Stimulated activated CD4-positive, alpha-beta T cell treated with anti-CD3 and anti-CD28 coated beads, TNF-alpha, amount 100 ng/mL, for 48 hours (primary cell): ENCODE data around the gene EHMT2.

ENCODE experiments used
- DNase-seq, 3 donors: peaks; one replicate each; pipeline ENCODE4 v3.0.0-alpha.2; 2020; ENCODE audit warnings: low read depth in 3 of 3

EHMT2 gene

GRCh38 chr6:31888276-31889258 is 8.9 kb downstream of the EHMT2 start:
- DNase-seq: peak in 1 of 3 donors; percentile 52

DNA sequence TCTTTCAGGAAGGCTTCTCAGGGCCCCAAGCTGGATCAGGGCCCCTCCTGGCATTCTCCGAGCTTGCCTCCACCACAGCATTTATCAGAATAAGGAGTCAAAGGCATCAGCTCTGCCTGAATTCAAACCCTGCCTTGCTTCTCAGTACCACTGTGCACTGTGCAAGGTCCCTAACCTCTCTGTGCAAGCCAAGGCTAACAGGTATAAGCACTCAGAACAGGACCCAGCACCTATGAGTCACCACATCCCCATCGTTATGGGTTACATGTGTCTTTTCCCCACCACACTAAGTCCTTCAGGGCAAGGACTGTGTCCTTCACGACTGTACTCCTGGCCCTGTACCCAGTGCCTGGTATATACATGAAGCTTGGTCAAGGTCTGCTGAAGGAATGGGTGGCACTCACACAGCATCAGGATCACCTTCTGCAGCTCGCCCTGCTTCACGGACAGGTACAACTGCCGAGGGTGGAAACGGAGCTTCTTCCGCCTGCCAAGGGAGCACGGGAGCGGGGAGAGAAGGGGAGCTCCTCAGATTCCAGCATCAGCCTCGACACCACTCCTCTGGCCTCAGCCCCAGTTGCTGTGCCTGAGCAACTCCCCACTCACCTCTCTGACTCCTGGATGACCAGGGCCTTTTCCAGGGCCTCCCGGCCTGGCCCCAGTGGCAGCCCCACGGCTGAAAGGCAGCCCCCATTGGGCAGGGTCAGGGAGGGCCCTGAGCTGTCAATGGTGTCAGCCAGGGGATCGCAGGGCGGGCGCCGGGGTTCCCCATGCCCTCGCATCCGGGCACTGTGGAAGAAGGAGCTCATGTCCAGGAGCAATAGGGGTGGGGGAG is 10.1 kb downstream of the EHMT2 start:
- no peak for DNase-seq

GRCh38 chr6:31886541-31886991 is 10.9 kb downstream of the EHMT2 start:
- no peak for DNase-seq

DNA sequence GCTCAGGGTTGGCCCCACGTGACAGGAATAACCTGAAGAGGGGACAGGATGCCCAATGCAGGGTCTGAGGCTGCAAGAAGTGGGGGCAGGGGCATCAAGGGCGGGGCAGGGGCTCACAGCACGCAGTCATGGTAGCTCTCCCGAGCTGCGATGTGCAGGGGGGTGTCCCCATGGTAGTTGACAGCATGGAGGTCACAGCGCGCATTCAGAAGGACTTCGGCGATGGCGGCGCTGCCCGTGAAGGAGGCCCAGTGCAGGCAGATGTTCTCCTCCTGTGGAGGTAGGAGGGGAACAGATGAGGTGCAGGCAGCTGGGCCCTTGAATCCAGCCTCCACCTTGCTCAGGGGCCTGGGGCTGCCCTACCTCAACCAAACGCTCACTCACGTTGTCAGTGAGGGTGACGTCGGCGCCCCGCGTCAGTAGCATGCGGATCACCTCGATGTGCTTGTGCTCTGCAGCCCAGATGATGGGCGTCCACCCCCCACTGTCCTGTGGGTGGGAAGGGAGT is 12.9 kb downstream of the EHMT2 start:
- DNase-seq: no peak

DNA sequence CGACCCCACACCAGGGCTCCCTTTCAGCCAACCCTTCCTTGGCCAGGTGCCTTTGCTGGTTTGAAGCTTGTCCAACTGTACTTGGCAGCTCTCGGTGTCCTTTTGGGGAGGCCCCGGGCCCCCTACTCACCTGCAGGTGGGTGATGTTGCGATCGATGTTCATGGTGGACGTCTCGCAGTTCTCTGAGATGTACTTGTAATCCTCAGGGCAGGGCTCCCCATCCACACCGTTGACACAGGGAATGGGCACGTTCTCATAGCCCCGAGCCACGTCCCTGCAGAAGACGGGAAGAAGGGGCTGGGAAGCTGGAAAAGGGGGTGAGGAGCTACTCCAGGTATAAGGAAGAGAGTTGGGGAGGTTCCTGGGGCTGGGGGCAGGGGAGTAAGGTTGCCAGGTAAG is 13.8 kb downstream of the EHMT2 start:
- DNase-seq: no peak

DNA sequence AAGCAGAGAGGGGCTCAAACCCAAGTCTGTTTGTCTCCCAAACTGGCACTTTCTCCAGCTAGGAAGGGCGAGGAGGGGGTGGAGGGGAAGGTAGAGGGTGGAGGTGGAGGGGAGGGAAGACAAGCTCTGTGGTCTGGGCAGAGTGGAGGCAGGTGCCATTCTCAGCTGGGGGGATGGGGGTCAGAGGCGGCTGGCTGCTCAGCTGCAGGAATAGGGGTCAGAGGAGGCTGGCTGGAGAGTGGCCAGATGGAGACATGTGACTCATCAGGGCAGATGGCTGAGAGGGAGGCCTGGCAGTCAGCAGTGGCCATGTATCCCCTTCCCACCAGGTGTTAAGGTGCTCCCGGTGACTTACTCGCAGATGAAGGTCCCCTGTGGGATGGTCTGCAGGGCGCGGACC is 15.2 kb downstream of the EHMT2 start:
- DNase-seq: no peak

DNA sequence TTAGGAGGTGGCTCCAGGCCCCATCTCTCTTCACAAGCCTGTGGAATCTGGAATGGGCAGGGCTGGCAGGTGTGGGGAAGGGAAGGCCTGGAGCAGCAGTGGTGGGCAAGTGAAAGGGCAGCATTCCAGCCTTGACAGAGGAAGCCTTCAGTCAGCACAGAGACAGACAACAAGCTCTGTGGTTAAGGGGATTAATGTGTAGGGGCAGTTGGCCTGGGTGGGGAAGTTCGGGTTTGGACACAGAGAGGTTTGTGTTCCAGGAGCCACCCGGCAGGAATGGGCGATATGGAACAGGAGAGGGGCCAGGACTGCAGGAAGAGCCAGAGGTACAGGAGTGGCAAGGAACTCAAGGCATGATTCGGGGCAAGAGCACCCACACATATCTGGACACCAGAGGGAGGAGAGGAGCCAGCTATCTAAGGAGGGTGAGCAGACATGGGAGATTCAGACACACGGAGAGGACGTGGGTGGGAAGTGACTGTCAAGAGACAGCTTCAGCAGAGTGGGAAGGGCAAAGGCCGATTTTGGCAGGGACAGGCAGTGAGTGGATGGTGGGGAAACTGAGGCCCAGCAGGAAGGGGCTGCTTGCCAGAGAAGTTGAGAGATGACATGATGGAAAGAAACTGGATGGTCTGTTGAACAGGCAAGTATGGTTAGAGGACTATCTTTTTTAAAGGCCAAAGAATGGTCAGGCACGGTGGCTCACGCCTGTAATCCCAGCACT is 16.2 kb downstream of the EHMT2 start:
- DNase-seq: no peak

DNA sequence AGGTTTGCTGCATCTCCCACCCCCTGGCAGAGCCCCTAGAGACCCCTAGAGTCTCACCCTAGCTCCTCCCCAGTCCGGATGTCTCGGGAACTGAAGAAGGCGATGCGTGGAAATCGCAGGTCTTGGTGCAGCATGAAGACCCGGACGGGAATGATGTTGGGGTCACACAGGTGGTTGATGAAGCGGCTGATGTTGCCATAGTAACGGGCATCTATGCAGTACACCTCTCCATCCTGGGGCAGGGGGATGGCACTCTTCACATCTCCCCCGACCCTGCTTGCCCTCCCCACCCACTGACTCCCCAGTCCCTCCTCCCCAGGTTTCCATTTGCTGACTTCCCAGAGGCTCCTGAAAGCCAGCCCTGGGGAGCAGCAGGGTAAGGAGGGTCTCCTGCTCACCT is 16.9 kb downstream of the EHMT2 start:
- no peak for DNase-seq

- no peak for DNase-seq
Measured at GRCh38 chr6:31879901-31880300, 17.6 kb downstream of the EHMT2 start.

- DNase-seq: no peak
Measured at GRCh38 chr6:31879143-31879542, 18.4 kb downstream of the EHMT2 start.

GRCh38 chr6:31878726-31879125 is 18.8 kb downstream of the EHMT2 start, which contains the start of gene SLC44A4:
TSS of gene SLC44A4 (minus strand) at chr6:31878997. CDS start at chr6:31878980, 17 bp downstream.
- no peak for DNase-seq

GRCh38 chr6:31878222-31878621 is 19.3 kb downstream of the EHMT2 start:
- no peak for DNase-seq

DNA sequence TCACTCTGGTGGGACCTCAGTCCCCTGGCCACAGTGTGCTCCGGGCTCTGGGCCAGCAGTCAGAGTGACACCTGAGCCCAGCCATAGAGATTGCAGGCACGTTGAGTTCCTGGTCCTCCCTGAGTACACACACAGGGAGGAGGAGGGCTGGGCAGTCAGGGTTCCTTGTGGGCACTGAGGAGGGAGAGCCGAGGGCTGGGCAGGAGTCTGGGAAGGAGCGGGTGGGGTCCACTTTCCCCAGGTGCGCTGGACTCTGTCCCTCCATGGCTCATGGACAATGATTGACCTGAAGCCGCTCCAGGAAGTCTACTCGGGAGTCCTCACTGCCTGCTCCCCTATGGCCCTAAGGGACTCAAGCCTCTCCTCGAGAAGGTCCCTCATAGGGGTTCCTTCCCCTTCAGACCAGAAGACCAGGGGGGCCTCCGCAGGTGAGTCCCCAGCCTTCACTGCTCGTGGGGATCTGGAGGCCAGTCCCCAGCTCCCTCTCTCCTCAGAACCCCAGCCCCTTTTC is 19.8 kb downstream of the EHMT2 start:
- no peak for DNase-seq

GRCh38 chr6:31877125-31877650 is 20.3 kb downstream of the EHMT2 start:
- no peak for DNase-seq

- no peak for DNase-seq
Measured at GRCh38 chr6:31876357-31876756, 21.1 kb downstream of the EHMT2 start.

DNA sequence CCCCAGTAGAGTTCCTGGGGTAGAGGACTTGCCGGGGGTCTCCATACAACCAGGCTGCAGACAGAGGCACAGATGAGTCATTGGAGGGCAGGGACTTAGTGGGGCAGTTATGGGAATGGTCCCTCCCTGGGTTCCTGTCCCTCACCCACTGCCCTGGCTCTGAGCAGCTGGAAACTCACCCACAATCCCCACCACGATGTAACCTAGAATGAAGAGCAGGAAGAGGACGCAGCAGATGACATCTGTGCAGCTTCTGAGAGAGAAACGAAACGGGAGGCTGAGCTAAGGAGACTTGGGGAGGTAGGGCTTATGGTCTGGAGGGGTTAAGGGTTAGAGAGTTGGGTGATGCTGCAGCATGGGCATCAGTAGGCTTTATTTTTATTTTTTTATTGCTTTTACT is 21.6 kb downstream of the EHMT2 start:
- DNase-seq: no peak

DNA sequence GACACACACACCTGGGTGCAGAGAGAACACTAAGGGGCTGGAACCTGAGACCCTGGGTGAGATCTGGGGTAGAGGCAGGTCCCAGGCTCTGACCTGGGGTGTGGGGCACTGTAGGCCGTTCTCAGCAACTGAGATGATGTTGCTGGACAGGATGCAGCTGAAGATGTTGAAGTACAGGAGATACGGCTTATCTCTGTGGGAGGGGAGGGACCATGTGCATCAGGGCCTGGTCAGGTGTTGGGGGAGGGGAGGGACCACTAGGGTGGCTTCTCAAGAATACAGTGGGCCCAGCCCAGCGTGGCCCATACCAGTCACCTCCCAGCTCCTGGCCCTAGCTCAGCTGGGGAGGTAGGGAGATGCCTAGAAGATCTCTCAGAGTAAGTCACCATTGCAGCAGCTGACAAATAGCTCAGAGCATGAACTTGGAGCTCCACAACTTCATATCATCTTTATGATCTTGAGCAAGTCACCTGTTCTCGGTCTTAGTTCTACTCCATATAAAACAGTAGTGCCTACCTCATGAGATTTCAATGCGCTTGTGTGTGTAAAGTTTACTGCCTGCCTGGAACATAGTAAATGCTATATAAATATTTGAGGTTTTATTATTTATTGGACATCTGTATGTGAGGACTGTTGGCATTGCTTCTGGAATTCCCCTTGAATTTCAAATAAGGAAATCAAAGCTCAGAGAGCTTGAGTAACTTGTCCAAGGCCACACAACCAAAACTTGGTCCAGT is 22.5 kb downstream of the EHMT2 start:
- DNase-seq: no peak

DNA sequence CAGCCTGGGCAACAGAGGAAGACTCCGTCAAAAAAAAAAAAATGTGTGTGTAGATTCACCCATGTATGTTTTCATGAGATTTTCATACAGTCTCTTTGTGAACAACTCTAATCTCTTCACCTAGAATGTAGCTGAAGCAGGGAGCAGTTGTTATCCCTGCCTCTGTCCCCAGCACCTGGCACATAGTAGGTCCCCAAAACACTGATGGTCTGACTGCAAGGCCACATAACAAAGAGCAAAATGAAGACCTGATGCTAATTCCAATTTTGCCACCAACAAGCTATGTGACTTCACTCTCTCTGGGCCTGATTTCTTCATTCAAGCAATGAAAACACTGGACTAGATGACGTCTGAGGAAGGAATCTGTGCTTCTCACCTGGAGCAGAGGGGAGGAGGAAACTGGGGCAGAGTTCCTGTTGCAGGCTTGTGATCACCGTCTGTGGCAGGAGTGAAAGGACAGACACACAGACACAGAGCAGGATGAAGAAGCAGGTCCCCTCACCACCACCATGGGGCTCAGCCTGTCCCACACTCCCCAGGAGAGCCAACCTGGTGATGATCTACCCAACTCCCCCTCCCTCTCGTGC is 23.3 kb downstream of the EHMT2 start:
- DNase-seq: no peak

- no peak for DNase-seq
Measured at GRCh38 chr6:31871046-31871659, 26.3 kb downstream of the EHMT2 start.
